Parathyroid adenoma (tissue), 2 donors: ENCODE data around the gene FN1.

Experiments
- H2AFZ ChIP-seq: fragments of 300-600 bp; sonication (generic); one replicate; pipeline ENCODE4 v1.7.0; 2017; ENCODE audit warnings: antibody characterized with exemption, mild to moderate bottlenecking
- H3K27ac ChIP-seq: fragments of 300-600 bp; sonication (generic); one replicate; pipeline ENCODE4 v1.7.0; 2017
- H3K27me3 ChIP-seq: fragments of 300-600 bp; sonication (generic); one replicate; pipeline ENCODE4 v1.7.0; 2017; ENCODE audit warnings: low read length; ENCODE audit not compliant: control insufficient read depth, insufficient read depth
- H3K36me3 ChIP-seq: fragments of 300-600 bp; sonication (generic); one replicate; pipeline ENCODE4 v1.7.0; 2017; ENCODE audit warnings: low read length; ENCODE audit not compliant: control insufficient read depth, insufficient read depth
- H3K4me1 ChIP-seq: fragments of 300-600 bp; sonication (generic); one replicate; pipeline ENCODE4 v1.7.0; 2017; ENCODE audit warnings: control low read depth
- H3K4me2 ChIP-seq: fragments of 300-600 bp; sonication (generic); one replicate; pipeline ENCODE4 v1.7.0; 2017; ENCODE audit warnings: low read length
- H3K4me3 ChIP-seq: fragments of 300-600 bp; sonication (generic); one replicate; pipeline ENCODE4 v1.7.0; 2017; ENCODE audit warnings: low read depth, low read length
- H3K79me2 ChIP-seq: fragments of 300-600 bp; sonication (generic); one replicate; pipeline ENCODE4 v1.7.0; 2017; ENCODE audit warnings: control low read depth
- H3K9ac ChIP-seq: fragments of 300-600 bp; sonication (generic); one replicate; pipeline ENCODE4 v1.7.0; 2017; ENCODE audit warnings: mild to moderate bottlenecking
- H3K9me3 ChIP-seq: fragments of 300-600 bp; sonication (generic); one replicate; pipeline ENCODE4 v1.7.0; 2017; ENCODE audit warnings: low read length; ENCODE audit not compliant: control insufficient read depth
- TF ChIP-seq, protein P1 (sequence below): fragments of 300-600 bp; sonication (generic); IDR thresholded peaks from one replicate; pipeline ENCODE4 v1.7.0; 2017; ENCODE audit warnings: antibody characterized with exemption, mild to moderate bottlenecking
- donor health status: primary hyperparathyroidism.

FN1 gene

DNA sequence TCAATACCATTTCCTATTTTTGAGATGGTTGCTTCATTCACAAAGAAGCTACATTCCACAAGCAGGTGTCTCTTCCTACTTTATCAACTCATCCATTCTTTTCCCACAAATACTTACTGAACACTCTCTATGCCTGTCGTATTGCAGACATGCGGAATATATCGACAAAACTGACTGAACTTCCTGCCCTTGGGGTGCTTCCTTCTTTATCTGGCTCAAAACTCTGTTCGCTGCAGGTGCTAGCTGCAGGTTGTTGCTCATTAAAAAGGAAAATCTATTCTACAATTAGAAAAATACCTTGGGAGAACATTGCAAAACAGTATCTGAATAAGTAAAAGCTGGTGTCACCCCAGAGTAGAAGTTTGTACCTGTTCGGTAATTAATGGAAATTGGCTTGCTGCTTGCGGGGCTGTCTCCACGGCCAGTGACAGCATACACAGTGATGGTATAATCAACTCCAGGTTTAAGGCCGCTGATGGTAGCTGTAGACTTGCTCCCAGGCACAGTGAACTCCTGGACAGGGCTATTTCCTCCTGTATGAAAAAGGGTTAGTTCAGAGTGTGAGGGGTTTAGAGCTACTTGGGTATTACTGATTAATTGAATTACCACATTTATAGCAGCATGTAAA lies 52.1 kb downstream of the FN1 start:
- Histone ChIP-seq H3K4me3 (no peak overlapping the region), H3K36me3 (no peaks in the 10 kb centered on the region), H3K79me2 (no peaks in the 10 kb centered on the region), H3K9me3 (no peaks in the 10 kb centered on the region), H2AFZ (no peak overlapping the region), H3K9ac (no peak overlapping the region), H3K4me2 (no peak overlapping the region), H3K27ac (no peak overlapping the region), H3K4me1 (no peaks in the 10 kb centered on the region), H3K27me3 (no peaks in the 10 kb centered on the region)
- TF ChIP-seq, protein P1, sequence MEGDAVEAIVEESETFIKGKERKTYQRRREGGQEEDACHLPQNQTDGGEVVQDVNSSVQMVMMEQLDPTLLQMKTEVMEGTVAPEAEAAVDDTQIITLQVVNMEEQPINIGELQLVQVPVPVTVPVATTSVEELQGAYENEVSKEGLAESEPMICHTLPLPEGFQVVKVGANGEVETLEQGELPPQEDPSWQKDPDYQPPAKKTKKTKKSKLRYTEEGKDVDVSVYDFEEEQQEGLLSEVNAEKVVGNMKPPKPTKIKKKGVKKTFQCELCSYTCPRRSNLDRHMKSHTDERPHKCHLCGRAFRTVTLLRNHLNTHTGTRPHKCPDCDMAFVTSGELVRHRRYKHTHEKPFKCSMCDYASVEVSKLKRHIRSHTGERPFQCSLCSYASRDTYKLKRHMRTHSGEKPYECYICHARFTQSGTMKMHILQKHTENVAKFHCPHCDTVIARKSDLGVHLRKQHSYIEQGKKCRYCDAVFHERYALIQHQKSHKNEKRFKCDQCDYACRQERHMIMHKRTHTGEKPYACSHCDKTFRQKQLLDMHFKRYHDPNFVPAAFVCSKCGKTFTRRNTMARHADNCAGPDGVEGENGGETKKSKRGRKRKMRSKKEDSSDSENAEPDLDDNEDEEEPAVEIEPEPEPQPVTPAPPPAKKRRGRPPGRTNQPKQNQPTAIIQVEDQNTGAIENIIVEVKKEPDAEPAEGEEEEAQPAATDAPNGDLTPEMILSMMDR = no peak

DNA sequence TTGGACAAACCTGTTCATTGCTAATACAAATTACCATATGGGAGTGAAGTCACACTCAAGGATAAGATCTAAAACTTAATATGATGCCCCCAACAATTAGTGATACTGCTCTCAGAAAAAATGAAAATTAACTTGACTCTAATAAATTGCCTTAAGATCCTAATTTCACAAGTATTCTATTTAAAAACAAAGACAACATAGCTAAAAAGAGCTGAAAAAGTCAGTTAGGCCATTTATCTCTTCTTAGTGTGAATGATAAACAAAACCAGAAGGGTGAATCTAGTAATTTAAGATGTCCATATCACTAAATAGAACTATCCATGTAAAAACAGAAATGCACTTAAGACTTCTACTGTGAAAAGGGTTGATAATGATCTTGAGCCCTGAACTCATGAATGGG lies 53.4 kb downstream of the FN1 start:
- Histone ChIP-seq H2AFZ (no peak overlapping the region), H3K4me2 (no peak overlapping the region), H3K27ac (no peak overlapping the region), H3K36me3 (no peaks in the 10 kb centered on the region), H3K9ac (no peak overlapping the region), H3K9me3 (no peaks in the 10 kb centered on the region), H3K4me1 (no peaks in the 10 kb centered on the region), H3K4me3 (no peak overlapping the region), H3K79me2 (no peaks in the 10 kb centered on the region), H3K27me3 (no peaks in the 10 kb centered on the region)
- TF ChIP-seq, protein P1 = no peak

DNA sequence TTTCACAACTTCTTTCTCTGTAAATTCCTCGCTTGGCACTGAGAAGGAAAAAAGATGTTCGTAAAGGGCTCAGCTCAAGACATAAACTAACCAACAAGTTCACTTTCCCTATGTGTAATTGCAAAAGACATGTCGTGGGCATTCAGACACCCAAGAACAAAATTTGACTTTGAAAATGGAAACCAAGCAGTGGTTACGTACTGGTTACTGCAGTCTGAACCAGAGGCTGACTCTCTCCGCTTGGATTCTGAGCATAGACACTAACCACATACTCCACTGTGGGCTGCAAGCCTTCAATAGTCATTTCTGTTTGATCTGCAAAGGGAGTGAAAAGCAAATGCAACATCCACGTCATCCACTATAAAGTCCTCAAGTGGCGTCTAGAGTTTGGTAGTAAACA lies 53.9 kb downstream of the FN1 start:
- Histone ChIP-seq H3K27ac (no peak overlapping the region), H3K9me3 (no peaks in the 10 kb centered on the region), H3K9ac (no peak overlapping the region), H2AFZ (no peak overlapping the region), H3K4me1 (no peaks in the 10 kb centered on the region), H3K36me3 (no peaks in the 10 kb centered on the region), H3K27me3 (no peaks in the 10 kb centered on the region), H3K4me2 (no peak overlapping the region), H3K79me2 (no peaks in the 10 kb centered on the region), H3K4me3 (no peak overlapping the region)
- TF ChIP-seq, protein P1 = no peak

DNA sequence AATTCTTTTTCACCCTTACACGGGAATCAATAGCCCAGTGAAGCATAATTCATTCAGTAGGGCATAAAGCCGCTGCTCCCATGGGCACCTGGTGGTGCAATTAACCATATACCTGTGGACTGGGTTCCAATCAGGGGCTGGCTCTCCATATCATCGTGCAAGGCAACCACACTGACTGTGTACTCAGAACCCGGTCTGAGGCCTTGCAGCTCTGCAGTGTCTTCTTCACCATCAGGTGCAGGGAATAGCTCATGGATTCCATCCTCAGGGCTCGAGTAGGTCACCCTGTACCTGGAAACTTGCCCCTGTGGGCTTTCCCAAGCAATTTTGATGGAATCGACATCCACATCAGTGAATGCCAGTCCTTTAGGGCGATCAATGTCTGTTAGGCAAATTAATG lies 55.2 kb downstream of the FN1 start:
- Histone ChIP-seq H2AFZ (no peak overlapping the region), H3K9ac (no peak overlapping the region), H3K27me3 (no peaks in the 10 kb centered on the region), H3K4me1 (no peaks in the 10 kb centered on the region), H3K79me2 (no peaks in the 10 kb centered on the region), H3K27ac (no peak overlapping the region), H3K36me3 (no peaks in the 10 kb centered on the region), H3K4me2 (no peak overlapping the region), H3K9me3 (no peaks in the 10 kb centered on the region), H3K4me3 (no peak overlapping the region)
- TF ChIP-seq, protein P1 = no peak

DNA sequence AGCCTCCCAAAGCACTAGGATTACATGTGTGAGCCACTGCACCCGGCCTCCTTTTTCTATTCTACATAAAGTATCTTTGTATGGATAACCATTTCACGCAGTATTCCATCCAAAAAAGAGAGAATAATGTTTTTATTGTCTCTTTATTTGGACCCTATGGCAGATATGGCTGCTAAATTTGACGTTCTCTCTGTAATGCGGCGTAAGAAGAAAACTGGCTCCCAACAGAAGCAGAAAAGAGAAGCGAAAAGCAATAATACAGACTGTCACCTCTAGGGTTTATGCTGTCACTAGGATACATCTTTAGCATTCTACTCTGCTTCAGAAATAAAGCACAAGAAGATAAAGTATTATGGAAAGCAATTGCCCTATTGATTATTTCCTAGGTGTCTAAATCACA lies 55.9 kb downstream of the FN1 start:
- Histone ChIP-seq H3K9me3 (no peaks in the 10 kb centered on the region), H3K27ac (no peak overlapping the region), H3K4me2 (no peak overlapping the region), H2AFZ (no peak overlapping the region), H3K79me2 (no peaks in the 10 kb centered on the region), H3K4me1 (no peaks in the 10 kb centered on the region), H3K27me3 (no peaks in the 10 kb centered on the region), H3K36me3 (no peaks in the 10 kb centered on the region), H3K9ac (no peak overlapping the region), H3K4me3 (no peak overlapping the region)
- TF ChIP-seq, protein P1 = no peak
